ENCODE measurements around the gene TEAD3. TPM values are rescaled to one million over a fixed set of nuclear protein-coding genes. Genes with fewer than 3 reads are reported as not detected.
A peak's percentile ranks its signal among the peaks of the same experiment; 100 is the strongest.

Gene TEAD3
- total RNA-seq, 1 experiment from 2014 or later: 5.6 TPM

- in situ Hi-C loops (cut with HindIII; ENCODE audit: low pct_unique_long_range_greater_than_20kb, low sequenced_read_pairs): no loop called here
- DNase-seq (ENCODE audit: low read depth): peak; percentile 88
These were observed 28.5 kb downstream of the TEAD3 start, which contains the start of gene RPL10A for GRCh38 chr6:35468181-35468979. Gene RPL10A, plus strand, starts transcription at chr6:35468401. Its CDS starts 34 bp downstream, at chr6:35468435.

- DNase-seq (ENCODE audit: low read depth): no peak
- in situ Hi-C loops (cut with HindIII; ENCODE audit: low pct_unique_long_range_greater_than_20kb, low sequenced_read_pairs): no loop called here
These were observed 31.2 kb downstream of the TEAD3 start for GRCh38 chr6:35465646-35466045.

GRCh38 chr6:35463292-35463691 is 33.6 kb downstream of the TEAD3 start:
- DNase-seq (ENCODE audit: low read depth): no peak
- in situ Hi-C loops (cut with HindIII; ENCODE audit: low pct_unique_long_range_greater_than_20kb, low sequenced_read_pairs): no loop called here

- no peak for DNase-seq (ENCODE audit: low read depth)
- in situ Hi-C loops (cut with HindIII; ENCODE audit: low pct_unique_long_range_greater_than_20kb, low sequenced_read_pairs): no loop called here
These were observed 35.6 kb downstream of the TEAD3 start for GRCh38 chr6:35461270-35461669.

DNA sequence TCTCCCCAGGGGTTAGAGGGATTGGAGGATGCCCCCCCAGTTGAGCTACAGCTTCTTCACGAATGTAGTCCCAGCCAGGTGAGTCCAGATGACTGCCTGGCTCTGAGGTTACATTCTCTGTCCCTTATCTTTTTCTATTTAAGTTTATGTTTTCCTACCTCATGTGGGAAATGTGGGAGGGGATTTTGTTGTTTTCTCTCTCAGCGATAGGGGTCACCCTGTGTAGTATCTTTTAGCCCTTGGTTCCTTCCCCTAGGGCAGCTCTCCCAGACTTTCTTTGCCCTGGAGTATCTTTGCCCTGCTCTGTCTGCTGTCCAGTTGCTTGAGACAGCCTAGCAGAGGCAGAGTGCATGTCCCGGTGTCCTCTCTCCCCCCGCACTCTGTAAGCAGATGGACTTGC is 39.0 kb downstream of the TEAD3 start:
- in situ Hi-C loops (cut with HindIII; ENCODE audit: low pct_unique_long_range_greater_than_20kb, low sequenced_read_pairs): no loop called here
- DNase-seq (ENCODE audit: low read depth): no peak

DNA sequence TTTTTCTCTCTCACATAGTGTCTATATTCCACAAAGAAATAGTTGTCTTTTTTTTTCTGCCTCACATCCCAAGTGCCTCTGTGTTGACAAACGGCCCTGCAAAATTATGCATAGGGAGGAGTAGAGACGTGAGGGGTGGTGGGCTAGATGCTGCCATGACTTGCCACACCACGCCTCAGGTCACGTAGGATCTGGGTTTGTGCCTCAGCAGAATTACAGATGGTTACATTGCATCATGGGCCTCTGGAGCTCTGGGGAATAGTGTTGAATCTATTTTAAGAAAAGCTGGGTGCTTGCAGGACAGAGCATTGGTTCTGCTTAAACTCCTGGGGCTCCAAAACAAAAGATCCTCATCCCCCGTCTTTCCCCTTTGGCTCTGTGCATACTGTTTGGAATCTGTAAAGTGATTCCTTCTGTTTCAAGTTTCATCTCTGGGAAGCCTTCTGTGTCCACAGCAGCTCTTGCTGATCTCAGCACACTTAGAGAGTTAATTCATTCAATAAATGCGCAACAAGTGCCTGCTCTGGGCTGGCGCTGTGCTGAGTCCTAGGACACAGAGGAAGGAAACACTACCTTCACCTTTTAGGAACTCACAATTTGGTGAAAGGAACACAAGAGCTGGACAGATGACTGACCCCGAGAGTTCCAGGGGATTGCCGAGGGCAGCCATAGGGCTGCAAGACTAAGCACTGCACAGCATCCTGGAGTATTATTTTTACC is 42.3 kb downstream of the TEAD3 start:
- in situ Hi-C loops (cut with HindIII; ENCODE audit: low pct_unique_long_range_greater_than_20kb, low sequenced_read_pairs): no loop called here

DNA sequence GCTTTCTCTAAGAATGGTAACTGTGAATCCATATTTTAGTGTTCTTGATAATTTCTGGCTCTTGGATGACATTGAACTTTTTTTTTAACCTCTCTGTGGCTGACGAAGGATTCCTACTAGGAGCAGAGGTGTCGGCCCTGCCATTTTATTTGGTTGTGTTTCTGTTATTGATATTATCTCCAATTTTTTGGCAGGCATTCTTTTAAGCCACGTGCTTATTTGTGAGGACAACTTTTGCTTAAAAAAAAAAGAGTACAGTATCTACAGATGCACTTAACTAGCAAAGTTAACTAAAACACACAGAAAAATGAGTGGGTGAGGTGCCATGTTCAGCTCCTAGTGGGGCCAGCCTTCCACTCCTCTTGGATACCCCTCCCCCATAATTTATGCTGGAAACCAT is 43.6 kb downstream of the TEAD3 start:
- in situ Hi-C loops (cut with HindIII; ENCODE audit: low pct_unique_long_range_greater_than_20kb, low sequenced_read_pairs): no loop called here
- DNase-seq (ENCODE audit: low read depth): no peak

More for the DNA sequence above, 42.3 kb downstream of the TEAD3 start:
- DNase-seq (ENCODE audit: low read depth): no peak

DNA sequence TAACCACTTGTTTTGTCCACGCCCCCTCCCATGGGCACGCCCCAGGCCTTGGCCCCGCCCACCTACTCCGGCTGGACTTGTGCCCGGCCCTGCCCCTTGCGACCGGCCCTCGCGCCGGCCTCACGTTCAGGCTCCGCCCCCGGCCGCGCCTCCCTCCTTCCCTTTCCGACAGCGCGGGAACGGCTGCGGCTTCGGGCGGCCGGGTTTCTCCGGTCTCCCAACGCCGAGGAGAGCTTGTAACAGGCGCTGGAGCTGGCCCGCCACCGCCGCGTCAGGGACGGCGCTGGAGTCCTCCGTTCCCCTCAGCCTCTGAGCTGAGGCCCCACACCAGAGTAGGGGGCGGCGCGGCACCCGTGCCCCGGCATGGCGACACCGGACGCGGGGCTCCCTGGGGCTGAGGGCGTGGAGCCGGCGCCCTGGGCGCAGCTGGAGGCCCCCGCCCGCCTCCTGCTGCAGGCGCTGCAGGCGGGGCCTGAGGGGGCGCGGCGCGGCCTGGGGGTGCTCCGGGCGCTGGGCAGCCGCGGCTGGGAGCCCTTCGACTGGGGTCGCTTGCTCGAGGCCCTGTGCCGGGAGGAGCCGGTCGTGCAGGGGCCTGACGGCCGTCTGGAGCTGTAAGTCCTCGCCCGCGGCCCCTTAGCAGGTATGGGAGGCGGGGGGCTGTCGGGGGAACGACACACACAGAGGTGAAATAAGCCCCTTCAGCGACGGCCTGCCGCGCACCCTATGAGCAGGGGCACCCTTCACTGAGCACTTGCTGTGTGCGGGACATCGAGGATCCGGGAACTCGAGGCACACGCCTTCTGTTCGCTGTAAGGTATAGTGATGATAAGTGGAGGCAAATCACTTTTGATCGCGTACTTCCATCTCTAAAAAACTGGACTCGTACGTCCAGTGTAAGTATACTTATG is 44.4 kb downstream of the TEAD3 start, which contains the start of gene FANCE:
Gene FANCE (plus strand): TSS at position 156 of the 908 bp plus-strand sequence. CDS start 208 bp downstream, at position 364.
- in situ Hi-C loops (cut with HindIII; ENCODE audit: low pct_unique_long_range_greater_than_20kb, low sequenced_read_pairs): no loop called here
- peak; percentile 92 for DNase-seq (ENCODE audit: low read depth)

DNA sequence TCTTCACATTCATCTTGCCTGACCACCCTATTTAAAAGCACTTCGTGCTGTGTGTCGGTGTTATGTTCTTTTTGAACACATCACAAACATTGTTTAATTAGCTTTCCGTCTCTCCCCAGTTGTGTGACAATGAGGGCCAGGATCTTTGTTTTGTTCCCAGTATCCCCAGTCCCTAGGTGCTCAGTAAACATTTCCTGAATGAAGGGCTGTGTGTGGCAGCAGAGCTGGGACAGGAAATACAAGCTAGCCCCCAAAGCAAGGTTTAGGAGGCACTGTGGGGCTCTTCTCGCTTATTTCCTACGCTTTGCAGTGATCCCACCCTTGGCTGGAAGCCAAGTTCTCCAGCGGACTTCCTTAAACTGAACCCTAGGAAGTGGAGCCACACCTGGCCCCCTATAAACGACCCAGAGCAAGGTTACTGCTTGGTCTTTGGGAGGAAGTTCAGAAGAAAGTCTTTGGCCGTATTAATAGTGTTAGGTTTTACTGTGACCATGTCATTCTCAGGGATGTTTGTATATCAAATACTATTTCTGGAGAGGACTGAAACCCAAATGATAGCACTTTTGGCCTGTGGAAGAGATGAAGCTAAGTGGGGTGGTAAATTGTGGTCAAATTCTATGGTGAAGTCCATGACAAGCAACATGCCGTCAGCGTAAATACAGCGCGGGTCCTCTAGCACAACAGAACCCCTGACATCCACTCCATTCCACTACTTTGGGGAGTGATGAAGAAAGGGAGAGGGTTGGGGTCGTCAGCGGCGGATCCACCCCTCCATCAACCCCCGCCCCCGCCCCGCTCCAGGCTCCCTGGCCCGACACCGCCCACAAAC is 45.3 kb downstream of the TEAD3 start:
- in situ Hi-C loops (cut with HindIII; ENCODE audit: low pct_unique_long_range_greater_than_20kb, low sequenced_read_pairs): no loop called here
- no peak for DNase-seq (ENCODE audit: low read depth)

- DNase-seq (ENCODE audit: low read depth): peak; percentile 63
- in situ Hi-C loops (cut with HindIII; ENCODE audit: low pct_unique_long_range_greater_than_20kb, low sequenced_read_pairs): no loop called here
These were observed 47.5 kb downstream of the TEAD3 start for GRCh38 chr6:35449287-35449881.

DNA sequence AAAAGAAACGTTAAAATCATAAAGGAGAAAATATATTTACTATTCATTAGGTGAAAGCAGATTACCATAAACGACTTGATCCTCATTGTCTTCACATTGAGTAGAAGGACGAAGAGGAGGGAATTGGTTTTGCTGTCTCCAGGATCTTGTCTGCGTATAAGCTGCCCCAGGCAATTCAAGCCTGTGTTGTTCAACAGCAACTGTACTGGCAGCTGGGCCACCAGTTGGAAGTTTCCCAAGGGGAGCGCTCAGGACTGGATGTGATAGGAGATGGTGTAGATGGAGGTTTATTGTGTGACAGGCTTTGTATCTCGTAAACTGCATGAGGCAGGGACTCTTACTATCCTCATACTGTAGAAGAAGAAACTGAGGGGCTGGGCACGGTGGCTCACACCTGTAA is 48.7 kb downstream of the TEAD3 start:
- DNase-seq (ENCODE audit: low read depth): no peak
- in situ Hi-C loops (cut with HindIII; ENCODE audit: low pct_unique_long_range_greater_than_20kb, low sequenced_read_pairs): no loop called here

- in situ Hi-C loops (cut with HindIII; ENCODE audit: low pct_unique_long_range_greater_than_20kb, low sequenced_read_pairs): no loop called here
- DNase-seq (ENCODE audit: low read depth): no peak
These were observed 51.2 kb downstream of the TEAD3 start for GRCh38 chr6:35445691-35446090.

- in situ Hi-C loops (cut with HindIII; ENCODE audit: low pct_unique_long_range_greater_than_20kb, low sequenced_read_pairs): no loop called here
These were observed 53.4 kb downstream of the TEAD3 start for GRCh38 chr6:35443341-35444030.

GRCh38 chr6:35442693-35443092 is 54.2 kb downstream of the TEAD3 start:
- in situ Hi-C loops (cut with HindIII; ENCODE audit: low pct_unique_long_range_greater_than_20kb, low sequenced_read_pairs): no loop called here

More at GRCh38 chr6:35443341-35444030, 53.4 kb downstream of the TEAD3 start:
- no peak for DNase-seq (ENCODE audit: low read depth)

GRCh38 chr6:35441642-35442041 is 55.2 kb downstream of the TEAD3 start:
- in situ Hi-C loops (cut with HindIII; ENCODE audit: low pct_unique_long_range_greater_than_20kb, low sequenced_read_pairs): no loop called here
- no peak for DNase-seq (ENCODE audit: low read depth)

More at GRCh38 chr6:35442693-35443092, 54.2 kb downstream of the TEAD3 start:
- no peak for DNase-seq (ENCODE audit: low read depth)

GRCh38 chr6:35441205-35441604 is 55.7 kb downstream of the TEAD3 start:
- in situ Hi-C loops (cut with HindIII; ENCODE audit: low pct_unique_long_range_greater_than_20kb, low sequenced_read_pairs): no loop called here
- DNase-seq (ENCODE audit: low read depth): no peak

DNA sequence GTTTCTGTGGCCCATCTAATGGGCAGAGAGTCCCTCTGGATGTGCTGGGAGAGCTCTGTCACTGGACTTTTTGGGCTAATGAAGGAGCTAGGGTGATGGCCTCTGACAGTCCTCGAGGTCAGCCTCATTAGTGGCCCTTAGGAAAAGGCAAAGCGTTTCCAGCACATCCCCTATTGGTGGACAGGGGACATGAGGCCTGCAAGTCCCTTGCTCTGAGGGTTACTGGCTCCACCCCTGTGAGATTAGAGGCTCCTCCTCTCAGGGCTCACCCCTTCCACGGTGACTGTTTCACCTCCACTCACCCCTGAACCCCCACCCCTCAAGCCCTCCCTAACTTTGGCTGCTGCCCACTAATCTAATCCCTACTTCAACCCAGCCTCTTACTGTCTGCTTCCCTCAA is 57.6 kb downstream of the TEAD3 start:
- in situ Hi-C loops (cut with HindIII; ENCODE audit: low pct_unique_long_range_greater_than_20kb, low sequenced_read_pairs): no loop called here

More for the DNA sequence above, 57.6 kb downstream of the TEAD3 start:
- no peak for DNase-seq (ENCODE audit: low read depth)

Measured in Caki2 (cell line).